Smooth muscle cell (in vitro differentiated cells): ENCODE data around the gene LSM14A. TPM values are rescaled to one million over a fixed set of nuclear protein-coding genes. Genes with fewer than 3 reads are reported as not detected.

Experiments used
- DNase-seq: peaks from one replicate; lab custom pipeline; 2025; ENCODE audit not compliant: unreplicated experiment; lab: John Stamatoyannopoulos, UW
- H2AFZ ChIP-seq: fragments of 200-600 bp; sonication (generic); 2 replicates; pipeline ENCODE4 v1.6.0; 2016; ENCODE audit warnings: antibody characterized with exemption, low read depth, mild to moderate bottlenecking
- H3F3A ChIP-seq: fragments of 200-600 bp; sonication (generic); 2 replicates; pipeline ENCODE4 v1.6.0; 2017; ENCODE audit warnings: antibody characterized with exemption, low read depth
- H3K27ac ChIP-seq: fragments of 200-600 bp; sonication (generic); 2 replicates; pipeline ENCODE4 v1.5.1; 2016; ENCODE audit warnings: low read depth, mild to moderate bottlenecking
- H3K27me3 ChIP-seq: fragments of 200-600 bp; sonication (generic); 2 replicates; pipeline ENCODE4 v1.6.1; 2016; ENCODE audit warnings: low read depth, mild to moderate bottlenecking
- H3K36me3 ChIP-seq: fragments of 200-600 bp; sonication (generic); 2 replicates; pipeline ENCODE4 v1.5.1; 2016; ENCODE audit warnings: low read depth
- H3K4me1 ChIP-seq: fragments of 200-600 bp; sonication (generic); 2 replicates; pipeline ENCODE4 v1.5.1; 2016; ENCODE audit warnings: low read depth
- H3K4me2 ChIP-seq: fragments of 200-600 bp; sonication (generic); 2 replicates; pipeline ENCODE4 v1.6.0; 2016; ENCODE audit warnings: mild to moderate bottlenecking
- H3K4me3 ChIP-seq: fragments of 200-600 bp; sonication (generic); 2 replicates; pipeline ENCODE4 v1.5.1; 2016; ENCODE audit warnings: mild to moderate bottlenecking
- H3K79me2 ChIP-seq: fragments of 200-600 bp; sonication (generic); 2 replicates; pipeline ENCODE4 v1.6.0; 2016; ENCODE audit warnings: low read depth, mild to moderate bottlenecking
- H3K9ac ChIP-seq: fragments of 200-600 bp; sonication (generic); 2 replicates; pipeline ENCODE4 v1.6.0; 2016; ENCODE audit warnings: low read depth
- H3K9me3 ChIP-seq: fragments of 200-600 bp; sonication (generic); replicated peaks from 2 replicates; pipeline ENCODE4 v1.5.1; 2016; ENCODE audit warnings: low read depth
- H4K20me1 ChIP-seq: fragments of 200-600 bp; sonication (generic); 2 replicates; pipeline ENCODE4 v1.6.0; 2016; ENCODE audit warnings: low read depth
- WGBS: methylation state at CpG from one replicate; pipeline ENCODE4 v1.1.7; 2016; ENCODE audit warnings: low lambda C conversion rate; 5-methylcytosine and 5-hydroxymethylcytosine counted together
- polyA plus RNA-seq: library from polyadenylated mRNA; unstranded; fragments of >200 nt; fragmentation: Nextera tagmentation; extraction: Ambion mirVana; gene quantifications from 2 replicates; pipeline ENCODE4 v1.2.1, GENCODE V29; 2016
- total RNA-seq: library from RNA; depleted of rRNA; stranded (reverse); fragments of >200 nt; gene quantifications from 2 replicates; pipeline ENCODE4 v1.2.3, GENCODE V29; 2014
- TF ChIP-seq, protein P1 (sequence below): fragments of 200-600 bp; sonication (generic); IDR thresholded peaks from 2 replicates; pipeline ENCODE4 v1.5.1; 2017; ENCODE audit warnings: borderline replicate concordance, mild to moderate bottlenecking, antibody characterized with exemption; ENCODE audit not compliant: insufficient read depth, poor library complexity, severe bottlenecking

Gene LSM14A
- total and polyA plus RNA-seq, 2 experiments from 2014 or later = 63.0 to 90.9 TPM

DNA sequence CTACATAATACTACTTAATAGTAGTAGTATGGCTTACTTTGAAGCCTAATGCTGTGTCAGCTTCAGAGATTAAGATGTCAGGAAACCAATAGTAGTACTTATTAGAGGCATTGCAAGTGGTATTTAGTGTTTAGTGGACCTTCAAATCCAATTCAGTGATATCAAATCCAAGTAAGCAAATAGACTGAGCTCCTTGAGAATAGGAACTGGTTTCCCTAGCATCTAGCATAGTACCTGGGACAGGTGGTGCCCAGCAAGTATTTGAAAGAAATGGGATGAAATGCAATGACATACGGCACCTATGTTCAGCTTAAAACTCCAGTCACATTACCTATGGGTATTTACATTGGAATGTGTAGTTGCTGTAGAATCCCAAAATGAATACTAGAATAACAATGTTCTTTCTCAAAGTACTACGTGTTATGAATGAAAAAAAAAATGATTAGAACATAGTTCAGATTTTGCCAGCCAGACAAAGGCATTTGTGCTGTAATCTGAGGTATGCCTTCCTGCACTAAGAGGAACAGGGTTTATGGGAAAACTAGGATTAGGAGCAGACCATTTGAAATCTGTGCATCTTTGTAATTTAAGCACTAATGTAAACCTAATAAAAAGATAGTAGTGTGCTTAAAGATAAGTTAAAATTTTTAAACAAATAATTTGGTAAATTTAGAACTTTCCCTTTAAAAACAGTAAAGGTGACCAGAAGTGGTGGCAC, 17.1 kb downstream of the LSM14A start:
- no peak overlapping the region for H3K27ac ChIP-seq
- no peak for DNase-seq
- no peak overlapping the region for H2AFZ ChIP-seq
- H3K9ac ChIP-seq = no peak overlapping the region
- H3K27me3 ChIP-seq = no peaks in the 10 kb centered on the region
- peaks cover 100% of the 10 kb centered on the region for H3K79me2 ChIP-seq
- peaks cover 8% of the 10 kb centered on the region for H3F3A ChIP-seq
- TF ChIP-seq, protein P1, sequence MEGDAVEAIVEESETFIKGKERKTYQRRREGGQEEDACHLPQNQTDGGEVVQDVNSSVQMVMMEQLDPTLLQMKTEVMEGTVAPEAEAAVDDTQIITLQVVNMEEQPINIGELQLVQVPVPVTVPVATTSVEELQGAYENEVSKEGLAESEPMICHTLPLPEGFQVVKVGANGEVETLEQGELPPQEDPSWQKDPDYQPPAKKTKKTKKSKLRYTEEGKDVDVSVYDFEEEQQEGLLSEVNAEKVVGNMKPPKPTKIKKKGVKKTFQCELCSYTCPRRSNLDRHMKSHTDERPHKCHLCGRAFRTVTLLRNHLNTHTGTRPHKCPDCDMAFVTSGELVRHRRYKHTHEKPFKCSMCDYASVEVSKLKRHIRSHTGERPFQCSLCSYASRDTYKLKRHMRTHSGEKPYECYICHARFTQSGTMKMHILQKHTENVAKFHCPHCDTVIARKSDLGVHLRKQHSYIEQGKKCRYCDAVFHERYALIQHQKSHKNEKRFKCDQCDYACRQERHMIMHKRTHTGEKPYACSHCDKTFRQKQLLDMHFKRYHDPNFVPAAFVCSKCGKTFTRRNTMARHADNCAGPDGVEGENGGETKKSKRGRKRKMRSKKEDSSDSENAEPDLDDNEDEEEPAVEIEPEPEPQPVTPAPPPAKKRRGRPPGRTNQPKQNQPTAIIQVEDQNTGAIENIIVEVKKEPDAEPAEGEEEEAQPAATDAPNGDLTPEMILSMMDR = no peak
- H3K4me2 ChIP-seq = peak overlapping the region; percentile 2
- peaks cover 1% of the 10 kb centered on the region for H3K36me3 ChIP-seq
- peaks cover 100% of the 10 kb centered on the region for H4K20me1 ChIP-seq
- peaks cover 30% of the 10 kb centered on the region for H3K4me1 ChIP-seq
- no peak overlapping the region for H3K4me3 ChIP-seq
- 67% methylated on average over 2 of the region's 2 CpGs for WGBS
- H3K9me3 ChIP-seq = no peaks in the 10 kb centered on the region

DNA sequence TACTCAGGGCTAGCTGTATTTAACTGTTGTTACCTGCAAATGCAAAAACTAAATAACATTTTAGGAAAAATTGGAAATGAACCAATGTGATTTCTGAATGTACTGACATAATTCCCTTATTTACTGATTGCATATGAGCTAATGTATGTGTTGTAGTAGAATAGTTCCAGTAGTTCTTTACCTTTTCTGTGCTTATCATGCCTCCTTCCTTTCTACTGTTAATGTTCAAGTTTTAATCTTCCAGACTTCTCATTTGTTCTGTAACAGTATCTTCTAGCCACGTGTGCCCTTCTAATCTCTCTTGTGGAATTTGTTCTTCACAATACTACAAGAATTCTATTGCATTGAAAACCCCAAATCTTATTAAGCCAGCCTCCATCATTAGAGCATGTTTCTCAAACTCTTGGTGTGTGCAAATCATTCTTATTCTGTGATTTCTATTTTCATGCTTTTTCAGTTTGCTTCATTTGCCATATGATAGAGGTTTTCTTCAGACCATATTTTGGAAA, 17.7 kb downstream of the LSM14A start:
- 12% methylated on average over 1 of the region's 1 CpG for WGBS
- H3K79me2 ChIP-seq = peaks cover 100% of the 10 kb centered on the region
- H3K9me3 ChIP-seq = no peaks in the 10 kb centered on the region
- H2AFZ ChIP-seq = no peak overlapping the region
- peaks cover 30% of the 10 kb centered on the region for H3K4me1 ChIP-seq
- DNase-seq = no peak
- no peaks in the 10 kb centered on the region for H3K27me3 ChIP-seq
- TF ChIP-seq, protein P1 = no peak
- peak overlapping the region; percentile 2 for H3K4me2 ChIP-seq
- H3K27ac ChIP-seq = no peak overlapping the region
- H3K4me3 ChIP-seq = no peak overlapping the region
- H3K36me3 ChIP-seq = peaks cover 7% of the 10 kb centered on the region
- H3K9ac ChIP-seq = no peak overlapping the region
- peaks cover 12% of the 10 kb centered on the region for H3F3A ChIP-seq
- H4K20me1 ChIP-seq = peaks cover 100% of the 10 kb centered on the region

DNA sequence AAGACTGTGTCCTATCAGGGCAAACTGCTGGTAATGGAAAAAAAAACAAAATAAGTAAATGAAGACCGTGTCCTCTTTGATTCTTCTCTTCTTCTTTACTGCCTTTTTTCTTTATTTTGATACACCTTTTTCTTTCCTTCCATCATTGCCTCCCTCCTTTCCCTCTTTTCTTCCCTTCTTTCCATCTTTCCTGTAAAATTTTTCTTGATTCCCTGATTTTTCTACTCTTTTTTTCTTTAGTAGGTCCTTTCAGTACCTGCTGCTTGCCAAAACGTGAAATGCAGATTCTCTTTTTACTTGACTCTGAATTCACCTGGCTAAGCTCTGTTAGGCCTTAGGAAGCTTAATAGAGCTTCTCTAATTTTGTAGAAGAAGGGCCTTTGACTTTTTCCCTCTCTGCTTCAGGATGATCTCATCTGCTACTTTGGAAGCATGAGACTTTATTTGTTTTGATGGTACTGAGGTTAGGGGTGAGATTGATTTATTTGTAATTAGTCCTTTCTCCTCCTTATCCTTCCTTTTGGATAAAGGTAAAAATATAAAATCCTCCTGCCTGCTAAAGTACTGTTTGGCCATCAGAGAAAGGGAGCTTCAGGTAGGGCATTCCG, 19.2 kb downstream of the LSM14A start:
- H3F3A ChIP-seq = peaks cover 12% of the 10 kb centered on the region
- DNase-seq = no peak
- peaks cover 15% of the 10 kb centered on the region for H3K36me3 ChIP-seq
- peak overlapping the region; percentile 16 for H3K27ac ChIP-seq
- H3K79me2 ChIP-seq = peaks cover 96% of the 10 kb centered on the region
- WGBS = 85% methylated on average over 3 of the region's 3 CpGs
- no peak overlapping the region for H2AFZ ChIP-seq
- no peaks in the 10 kb centered on the region for H3K27me3 ChIP-seq
- no peak overlapping the region for H3K4me2 ChIP-seq
- H3K4me3 ChIP-seq = no peak overlapping the region
- no peaks in the 10 kb centered on the region for H3K9me3 ChIP-seq
- H3K9ac ChIP-seq = no peak overlapping the region
- peaks cover 100% of the 10 kb centered on the region for H4K20me1 ChIP-seq
- H3K4me1 ChIP-seq = peaks cover 30% of the 10 kb centered on the region
- TF ChIP-seq, protein P1 = no peak
